Activated CD4-positive, alpha-beta T cell treated with anti-CD3 and anti-CD28 coated beads for 24 hours (primary cell): ENCODE results near the gene IL6R.

Experiments used
- DNase-seq, 2 donors: peaks; one replicate each; pipeline ENCODE4 v3.0.0-alpha.2; 2020; ENCODE audit warnings: low read depth in 2 of 2

The IL6R gene

GRCh38 chr1:154425172-154425571, 20.0 kb downstream of the IL6R start:
- DNase-seq: no peak

- no peak for DNase-seq
Observed at GRCh38 chr1:154427173-154428139, 22.3 kb downstream of the IL6R start.

GRCh38 chr1:154429118-154429517, 24.0 kb downstream of the IL6R start:
- DNase-seq: no peak

- DNase-seq: no peak
Observed at GRCh38 chr1:154429841-154430611, 24.9 kb downstream of the IL6R start.

GRCh38 chr1:154430903-154431302, 25.8 kb downstream of the IL6R start:
- no peak for DNase-seq

GRCh38 chr1:154431586-154432373, 26.6 kb downstream of the IL6R start:
- peak; percentile 28 to 47 for DNase-seq

- DNase-seq: no peak
Observed at GRCh38 chr1:154433161-154433764, 28.1 kb downstream of the IL6R start.

GRCh38 chr1:154434346-154435085, 29.4 kb downstream of the IL6R start:
- DNase-seq: no peak

GRCh38 chr1:154435599-154436200, 30.6 kb downstream of the IL6R start:
- no peak for DNase-seq

GRCh38 chr1:154436433-154436832, 31.3 kb downstream of the IL6R start:
- no peak for DNase-seq

GRCh38 chr1:154440036-154440804, 35.1 kb downstream of the IL6R start:
- DNase-seq: no peak

- no peak for DNase-seq
Observed at GRCh38 chr1:154441241-154441888, 36.2 kb downstream of the IL6R start.

GRCh38 chr1:154442006-154442740, 37.0 kb downstream of the IL6R start:
- DNase-seq: no peak

- DNase-seq: no peak
Observed at GRCh38 chr1:154443274-154444013, 38.3 kb downstream of the IL6R start.

GRCh38 chr1:154445040-154445472, 39.9 kb downstream of the IL6R start:
- no peak for DNase-seq

GRCh38 chr1:154446292-154446691, 41.1 kb downstream of the IL6R start:
- DNase-seq: no peak

- no peak for DNase-seq
Observed at GRCh38 chr1:154446789-154447188, 41.6 kb downstream of the IL6R start.
